PC-9 (cell line): ENCODE data around the gene COL15A1.

Experiments used
- EZH2 ChIP-seq: fragments of 200-600 bp; sonication (generic); IDR thresholded peaks from 2 replicates; pipeline ENCODE4 v1.8.0; 2017; ENCODE audit warnings: antibody characterized with exemption, low read depth
- TF ChIP-seq, protein P1 (sequence below): fragments of 200-600 bp; sonication (generic); conservative IDR thresholded peaks from 2 replicates; pipeline ENCODE4 v1.6.1; 2017; ENCODE audit warnings: mixed run types, antibody characterized with exemption, mild to moderate bottlenecking, moderate library complexity

DNA sequence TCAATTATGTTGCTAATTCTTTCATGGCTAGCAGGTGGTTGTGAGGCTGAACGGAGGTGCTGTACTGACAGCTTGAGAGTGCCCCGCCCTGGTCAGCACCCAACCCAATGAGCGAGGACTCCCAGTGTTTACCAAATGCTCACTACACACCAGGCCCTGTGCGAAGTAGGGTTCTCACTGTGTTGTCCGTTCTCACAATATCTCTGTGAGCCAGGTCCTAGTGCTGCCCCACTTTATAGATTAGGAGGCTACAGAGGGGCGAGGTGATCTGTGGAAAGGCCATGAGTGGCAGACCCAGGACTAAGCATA, 28.2 kb downstream of the COL15A1 start:
- TF ChIP-seq, protein P1, sequence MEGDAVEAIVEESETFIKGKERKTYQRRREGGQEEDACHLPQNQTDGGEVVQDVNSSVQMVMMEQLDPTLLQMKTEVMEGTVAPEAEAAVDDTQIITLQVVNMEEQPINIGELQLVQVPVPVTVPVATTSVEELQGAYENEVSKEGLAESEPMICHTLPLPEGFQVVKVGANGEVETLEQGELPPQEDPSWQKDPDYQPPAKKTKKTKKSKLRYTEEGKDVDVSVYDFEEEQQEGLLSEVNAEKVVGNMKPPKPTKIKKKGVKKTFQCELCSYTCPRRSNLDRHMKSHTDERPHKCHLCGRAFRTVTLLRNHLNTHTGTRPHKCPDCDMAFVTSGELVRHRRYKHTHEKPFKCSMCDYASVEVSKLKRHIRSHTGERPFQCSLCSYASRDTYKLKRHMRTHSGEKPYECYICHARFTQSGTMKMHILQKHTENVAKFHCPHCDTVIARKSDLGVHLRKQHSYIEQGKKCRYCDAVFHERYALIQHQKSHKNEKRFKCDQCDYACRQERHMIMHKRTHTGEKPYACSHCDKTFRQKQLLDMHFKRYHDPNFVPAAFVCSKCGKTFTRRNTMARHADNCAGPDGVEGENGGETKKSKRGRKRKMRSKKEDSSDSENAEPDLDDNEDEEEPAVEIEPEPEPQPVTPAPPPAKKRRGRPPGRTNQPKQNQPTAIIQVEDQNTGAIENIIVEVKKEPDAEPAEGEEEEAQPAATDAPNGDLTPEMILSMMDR, result no peak
- TF ChIP-seq EZH2, result no peak
